ENCODE measurements around the gene SAP30BP. TPM values are rescaled to one million over a fixed set of nuclear protein-coding genes. Genes with fewer than 3 reads are reported as not detected.

Gene SAP30BP
- total RNA-seq, 1 experiment from 2014 or later: 80.3 TPM

GRCh38 chr17:75622771-75623273, 44.3 kb upstream of the SAP30BP start:
- DNase-seq: no peak
- ChIA-PET POLR2A (ENCODE audit: unreplicated experiment) (no interaction called here), CTCF (no interaction called here)
- no peaks in the 10 kb centered on the region for H3K9me3 ChIP-seq (ENCODE audit: insufficient read depth, low read depth)
- no peaks in the 10 kb centered on the region for H3K79me2 ChIP-seq (ENCODE audit: low read depth)
- BruUV-seq (replicated peaks): no TSS peak
- H4K20me1 ChIP-seq (ENCODE audit: insufficient read depth): peaks cover 3% of the 10 kb centered on the region; the same call in 1 of the 2 replicates
- no peak for TF ChIP-seq CTCF (conservative IDR thresholded peaks at IDR 0.05)
- no peak for TF ChIP-seq EZH2 (IDR thresholded peaks at IDR 0.05; ENCODE audit: low read depth)
- H3K27ac ChIP-seq: no peak overlapping the region
- no peaks in the 10 kb centered on the region for H3K4me1 ChIP-seq (replicated peaks; ENCODE audit: insufficient read depth)
- no peaks in the 10 kb centered on the region for H3F3A ChIP-seq (ENCODE audit: insufficient read depth, low read depth)
- H3K27me3 ChIP-seq (ENCODE audit: insufficient read depth, low read depth): no peaks in the 10 kb centered on the region
- no peak overlapping the region for H3K4me2 ChIP-seq
- no peak overlapping the region for H3K4me3 ChIP-seq
- no peaks in the 10 kb centered on the region for H3K36me3 ChIP-seq (ENCODE audit: low read depth)
- intact Hi-C loops (cut with micrococcal nuclease; ENCODE audit: unreplicated experiment): no loop called here
- no peak overlapping the region for H2AFZ ChIP-seq
- no peaks in the 10 kb centered on the region for H3K9me2 ChIP-seq (ENCODE audit: insufficient read depth)

- no peaks in the 10 kb centered on the region for H3K79me2 ChIP-seq (ENCODE audit: low read depth)
- intact Hi-C loops (cut with micrococcal nuclease; ENCODE audit: unreplicated experiment): no loop called here
- ChIA-PET CTCF (no interaction called here), POLR2A (ENCODE audit: unreplicated experiment) (no interaction called here)
- H3K36me3 ChIP-seq (ENCODE audit: low read depth): no peaks in the 10 kb centered on the region
- no TSS peak for BruUV-seq (replicated peaks)
- H3K4me1 ChIP-seq (replicated peaks; ENCODE audit: insufficient read depth): no peaks in the 10 kb centered on the region
- no peaks in the 10 kb centered on the region for H3K27me3 ChIP-seq (ENCODE audit: insufficient read depth, low read depth)
- no peaks in the 10 kb centered on the region for H3F3A ChIP-seq (ENCODE audit: insufficient read depth, low read depth)
- no peaks in the 10 kb centered on the region for H3K9me2 ChIP-seq (ENCODE audit: insufficient read depth)
- DNase-seq: no peak
- peaks cover 3% of the 10 kb centered on the region; the same call in 1 of the 2 replicates for H4K20me1 ChIP-seq (ENCODE audit: insufficient read depth)
- H3K4me2 ChIP-seq: no peak overlapping the region
- H3K9me3 ChIP-seq (ENCODE audit: insufficient read depth, low read depth): no peaks in the 10 kb centered on the region
- no peak overlapping the region for H3K27ac ChIP-seq
- H2AFZ ChIP-seq: no peak overlapping the region
- no peak overlapping the region for H3K4me3 ChIP-seq
- no peak for TF ChIP-seq EZH2 (IDR thresholded peaks at IDR 0.05; ENCODE audit: low read depth)
- no peak for TF ChIP-seq CTCF (conservative IDR thresholded peaks at IDR 0.05)
Observed at GRCh38 chr17:75623386-75623785, 43.8 kb upstream of the SAP30BP start.

GRCh38 chr17:75624021-75624420, 43.1 kb upstream of the SAP30BP start:
- Histone ChIP-seq H3K9me2 (ENCODE audit: insufficient read depth) (no peaks in the 10 kb centered on the region), H3K4me1 (replicated peaks; ENCODE audit: insufficient read depth) (no peaks in the 10 kb centered on the region), H3K79me2 (ENCODE audit: low read depth) (no peaks in the 10 kb centered on the region), H3K9me3 (ENCODE audit: insufficient read depth, low read depth) (no peaks in the 10 kb centered on the region), H3K27me3 (ENCODE audit: insufficient read depth, low read depth) (no peaks in the 10 kb centered on the region), H3K4me2 (no peak overlapping the region), H3K4me3 (no peak overlapping the region), H2AFZ (no peak overlapping the region), H3F3A (ENCODE audit: insufficient read depth, low read depth) (no peaks in the 10 kb centered on the region), H4K20me1 (ENCODE audit: insufficient read depth) (peaks cover 3% of the 10 kb centered on the region; the same call in 1 of the 2 replicates), H3K27ac (no peak overlapping the region), H3K36me3 (ENCODE audit: low read depth) (no peaks in the 10 kb centered on the region)
- no TSS peak for BruUV-seq (replicated peaks)
- intact Hi-C loops (cut with micrococcal nuclease; ENCODE audit: unreplicated experiment): no loop called here
- ChIA-PET CTCF (interaction anchor here (0.6 kb wide), 1 partner anchor 74 kb away, joined by 4 read pairs; no protein-coding TSS in a partner anchor), POLR2A (ENCODE audit: unreplicated experiment) (no interaction called here)
- no peak for TF ChIP-seq CTCF (conservative IDR thresholded peaks at IDR 0.05)
- no peak for DNase-seq

All from PC-9 (cell line).